ENCODE measurements around the gene KRT4.
"Not testable (repeated sequence)": the region's sequence is repeated elsewhere in the genome, so short reads cannot be mapped to it uniquely, and the experiment has no call there.

The KRT4 gene

DNA sequence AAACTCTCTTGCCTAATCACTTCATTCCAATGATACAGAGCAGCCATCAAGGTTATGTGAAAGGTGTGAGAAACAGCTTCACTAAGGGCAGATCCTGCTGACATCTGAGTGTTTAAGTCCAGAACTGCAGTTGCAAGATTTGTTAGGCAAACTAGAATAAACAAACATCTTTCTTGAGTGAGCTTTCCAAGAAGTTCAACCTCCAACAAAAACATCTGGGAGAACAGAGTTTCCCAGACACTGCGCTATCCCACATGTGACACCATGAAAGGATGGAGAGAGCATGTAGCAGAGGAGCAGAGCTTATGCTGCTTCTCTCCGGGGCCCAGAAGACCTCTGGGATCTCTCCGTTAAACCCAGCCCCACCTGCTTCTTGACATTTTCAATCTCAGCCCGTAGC, 42.4 kb downstream of the KRT4 start:
- no peak for DNase-seq

DNA sequence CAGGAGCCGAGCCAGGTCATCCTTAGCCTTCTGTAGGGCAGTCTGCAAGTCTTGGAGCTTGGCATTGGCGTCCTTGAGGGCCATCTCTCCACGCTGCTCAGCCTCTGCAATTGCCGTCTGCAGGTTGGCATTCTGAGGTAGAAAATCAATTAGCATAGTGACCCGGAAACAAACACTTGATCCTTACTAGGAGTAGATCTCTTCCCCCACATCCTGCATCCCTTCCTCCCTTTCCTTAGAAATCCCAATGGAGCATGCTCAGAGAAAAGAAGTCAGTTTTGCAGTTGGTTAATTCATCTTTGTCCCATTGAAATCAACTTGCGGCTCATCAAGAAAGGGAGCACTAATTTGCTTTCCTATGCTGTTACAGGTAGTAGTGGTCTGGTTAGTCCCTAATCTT, 42.8 kb downstream of the KRT4 start:
- DNase-seq, result no peak

DNA sequence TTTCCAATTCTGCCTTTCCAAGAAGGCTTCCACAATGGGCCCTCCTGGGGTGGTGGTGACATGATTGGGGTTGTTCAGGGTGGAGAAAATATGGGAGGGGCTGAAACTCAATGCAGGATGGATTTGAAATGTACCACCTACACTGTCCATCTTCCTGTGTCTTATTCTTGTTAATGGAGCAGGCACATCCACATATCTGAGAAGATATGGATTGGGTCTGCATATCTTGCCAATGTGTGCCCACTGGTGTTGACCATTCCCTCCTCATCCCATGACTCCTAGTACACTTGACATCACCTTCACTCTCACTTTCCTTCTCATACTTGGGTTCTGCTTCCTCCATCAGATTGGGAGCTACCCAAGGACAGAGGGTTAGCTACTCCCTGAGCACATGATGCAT, 44.0 kb downstream of the KRT4 start:
- DNase-seq, result no peak

DNA sequence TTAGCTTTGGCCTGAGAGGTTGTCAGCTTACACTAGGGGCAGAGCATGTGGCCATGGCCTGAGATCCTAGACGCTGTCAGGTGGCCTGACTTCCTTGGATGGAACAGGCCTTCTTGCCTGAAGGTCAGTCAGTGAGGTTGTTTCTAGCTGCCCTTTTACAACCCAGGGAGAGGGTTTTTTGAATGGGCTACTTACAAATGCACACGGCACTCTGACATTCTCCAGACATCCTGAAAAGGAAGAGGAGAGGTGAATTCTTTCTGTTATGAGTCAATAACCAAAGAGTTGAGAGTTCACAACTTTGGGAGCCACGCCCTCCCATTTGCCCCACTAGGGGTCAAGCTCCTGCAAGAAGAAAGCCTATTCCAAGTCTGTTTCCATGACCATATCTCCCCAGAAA, 44.6 kb downstream of the KRT4 start:
- no peak for DNase-seq

DNA sequence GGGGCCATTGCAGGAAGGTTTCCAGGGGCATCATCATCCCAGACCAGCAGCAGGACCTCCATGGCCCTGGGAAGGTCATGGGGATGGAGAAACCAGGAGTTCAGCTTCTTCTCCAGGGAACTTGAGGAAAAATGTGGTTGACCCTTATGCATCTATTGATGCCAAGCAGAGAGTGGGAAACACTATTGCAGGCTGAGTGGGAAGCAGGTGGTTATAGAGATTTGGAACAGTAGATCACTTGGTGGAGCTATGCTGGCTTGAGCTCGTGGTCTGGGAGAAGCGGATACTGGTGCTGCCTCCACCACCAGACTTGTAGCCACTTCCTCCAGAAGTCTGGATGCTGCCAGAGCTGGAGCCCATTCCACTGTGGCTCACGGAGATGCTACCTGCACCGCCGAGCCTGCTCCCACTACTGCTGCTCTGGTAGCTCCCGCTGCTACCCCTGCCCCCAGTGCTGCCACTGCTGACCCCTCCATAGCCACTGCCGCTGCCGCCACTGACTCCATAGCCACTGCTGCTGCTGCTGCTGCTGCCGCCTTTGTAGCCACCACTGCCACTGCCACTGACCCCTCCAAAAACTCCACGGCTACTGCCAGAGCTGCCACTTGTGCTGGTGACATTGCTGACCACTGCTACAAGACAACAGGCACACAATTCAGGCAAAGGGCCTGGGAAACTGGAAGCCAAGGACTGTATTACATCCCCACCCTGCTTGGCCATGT, 45.3 kb downstream of the KRT4 start:
- DNase-seq, result no peak

DNA sequence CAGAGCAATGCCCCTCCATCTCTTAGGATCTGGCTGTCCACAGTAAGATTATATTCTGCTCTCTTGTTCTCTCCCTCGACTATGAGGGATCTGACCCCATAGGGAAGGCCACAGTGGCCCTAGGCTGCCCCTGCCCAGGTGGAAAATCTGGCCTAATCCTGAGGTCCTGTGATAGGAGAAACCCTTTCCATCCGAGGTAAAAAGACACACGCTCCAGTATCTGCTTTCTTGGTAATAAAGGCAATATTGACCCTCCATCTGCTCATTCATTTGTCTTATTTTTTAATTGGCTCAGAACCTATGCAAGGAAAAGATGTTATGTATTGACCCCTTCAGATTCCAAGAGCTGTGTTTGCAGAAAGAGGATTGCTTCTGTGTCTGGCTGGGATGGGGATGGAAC, 46.5 kb downstream of the KRT4 start:
- no peak for DNase-seq

DNA sequence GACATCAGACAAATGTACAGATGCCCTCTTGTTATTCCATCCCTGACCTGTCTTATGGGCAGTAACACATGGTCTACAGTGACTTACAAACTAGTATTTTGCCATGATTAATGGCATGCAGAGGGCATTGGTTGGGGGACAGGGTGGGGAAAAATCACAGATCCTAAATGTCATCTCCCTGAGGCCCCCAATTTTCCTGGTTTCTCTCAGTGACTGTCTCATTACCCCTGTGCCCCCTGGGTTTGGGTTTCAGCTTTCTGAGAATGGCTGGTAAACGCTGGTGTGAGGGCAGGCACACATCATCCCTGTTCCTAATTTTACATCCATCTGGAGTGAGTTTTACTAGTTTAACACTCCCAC, 46.9 kb downstream of the KRT4 start:
- DNase-seq, result no peak

DNA sequence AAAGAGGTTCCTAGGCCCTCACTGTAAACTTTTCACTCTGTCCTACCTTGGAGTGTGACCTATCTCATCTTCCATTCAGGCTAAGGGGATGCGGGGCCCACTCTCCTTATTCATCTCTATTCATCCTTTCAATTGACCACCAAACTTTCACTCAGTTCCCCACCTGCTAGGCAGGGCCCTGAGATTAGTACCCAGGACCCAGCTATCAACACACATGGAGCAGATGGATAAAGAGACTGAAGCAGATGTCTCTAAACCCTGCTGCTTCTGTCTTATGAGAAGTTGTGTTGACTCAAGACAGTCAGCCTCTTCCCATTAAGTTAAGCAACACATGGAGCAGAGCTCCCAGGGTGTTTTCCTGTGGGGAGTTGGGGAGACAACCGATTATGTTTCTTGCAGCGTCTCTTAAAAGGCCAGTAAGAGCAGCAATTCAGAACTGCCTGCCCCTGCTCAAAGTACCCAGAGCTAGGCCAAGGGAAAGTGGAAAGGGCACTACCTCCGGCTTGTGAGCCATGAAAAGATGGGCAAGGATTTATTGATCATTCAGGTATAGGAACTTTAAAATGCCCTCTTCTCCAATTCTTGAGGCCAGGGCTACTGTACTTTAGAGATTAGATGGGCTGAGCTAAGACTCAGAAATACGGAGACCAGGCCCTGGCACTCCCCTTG, 47.4 kb downstream of the KRT4 start:
- DNase-seq, result no peak

DNA sequence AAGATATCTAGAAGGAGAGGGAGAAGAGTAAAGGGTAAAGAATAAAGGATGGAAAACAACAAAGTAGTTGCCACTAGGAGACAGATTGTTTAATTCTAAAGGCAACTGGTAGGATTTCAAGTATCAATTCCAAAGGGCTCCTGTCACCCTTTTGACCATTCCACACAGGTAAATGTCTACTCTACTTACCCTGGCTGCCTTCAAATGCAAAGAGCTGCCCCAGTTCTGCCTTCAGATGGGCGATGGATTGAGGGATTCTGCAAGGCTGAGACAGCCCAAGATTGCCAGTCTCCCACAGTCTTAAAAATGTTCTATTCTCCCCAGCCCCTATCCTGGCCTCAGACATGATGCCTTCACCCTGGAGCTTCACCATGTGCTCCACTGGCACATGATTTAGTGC, 48.2 kb downstream of the KRT4 start:
- no peak for DNase-seq

DNA sequence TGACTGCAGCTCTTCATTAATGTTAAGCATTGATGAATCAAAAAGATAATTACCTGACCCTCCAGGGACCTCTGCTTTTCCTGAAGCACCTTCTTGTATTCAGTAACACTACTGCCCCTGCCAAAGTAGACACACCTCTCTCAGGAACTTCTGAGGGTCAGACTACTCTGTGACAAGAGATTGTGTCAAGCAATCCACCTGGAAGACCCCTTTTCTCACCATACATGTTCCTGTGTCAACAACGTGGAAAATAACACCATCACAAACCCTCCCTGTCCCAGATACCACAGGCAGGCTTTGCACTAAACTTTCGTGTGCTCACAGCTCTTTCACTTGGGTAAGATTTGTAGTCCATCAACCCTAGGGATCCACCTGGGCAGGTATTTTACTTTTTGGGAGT, 49.9 kb downstream of the KRT4 start:
- DNase-seq, result no peak

DNA sequence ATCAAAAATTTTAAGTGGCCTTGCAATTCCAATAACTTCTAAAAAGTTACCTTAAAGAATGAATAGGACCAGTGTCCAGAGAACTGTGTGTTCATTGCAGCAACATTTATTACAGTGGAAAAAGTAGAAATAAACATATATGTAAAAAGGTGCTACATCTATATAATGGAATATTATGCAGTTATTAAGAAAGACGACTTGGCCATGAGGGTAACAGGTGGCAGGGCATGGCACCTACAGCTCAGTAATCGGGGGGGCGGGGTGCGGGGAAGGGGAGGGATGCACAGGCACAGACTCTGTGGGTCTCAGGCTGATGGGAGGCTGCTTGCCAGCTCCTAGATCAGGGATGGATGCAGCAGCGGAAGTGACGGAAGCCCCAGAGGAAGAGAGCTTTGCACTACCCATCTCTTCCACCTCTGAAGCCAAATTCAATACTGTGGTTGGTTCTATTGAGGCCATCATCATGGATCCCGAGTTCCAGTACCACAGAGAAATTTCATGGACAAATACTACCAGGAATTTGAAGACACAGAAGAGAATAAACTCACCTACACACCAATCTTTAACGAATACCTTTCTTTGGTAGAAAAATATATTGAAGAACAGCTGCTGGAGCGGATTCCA, 50.8 kb downstream of the KRT4 start:
- DNase-seq, result no peak

DNA sequence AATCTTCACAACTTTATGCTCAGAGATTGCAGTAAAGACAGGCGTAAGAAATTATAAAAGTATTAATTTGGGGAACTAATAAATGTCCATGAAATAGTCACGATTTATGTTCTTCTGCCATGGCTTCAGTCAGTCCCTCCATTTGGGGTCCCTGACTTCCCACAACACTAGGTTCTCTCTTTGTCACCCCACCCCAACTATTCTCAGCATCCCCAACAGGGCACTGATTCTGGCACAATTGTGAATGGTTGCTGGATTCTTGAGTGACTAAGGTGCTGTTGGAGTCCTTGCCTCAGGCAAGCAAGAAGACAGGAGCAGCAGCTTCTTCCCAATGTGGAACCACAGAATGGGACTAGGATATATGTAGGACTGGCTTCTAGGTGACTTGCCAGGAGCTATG, 52.1 kb downstream of the KRT4 start:
- DNase-seq, result no peak

DNA sequence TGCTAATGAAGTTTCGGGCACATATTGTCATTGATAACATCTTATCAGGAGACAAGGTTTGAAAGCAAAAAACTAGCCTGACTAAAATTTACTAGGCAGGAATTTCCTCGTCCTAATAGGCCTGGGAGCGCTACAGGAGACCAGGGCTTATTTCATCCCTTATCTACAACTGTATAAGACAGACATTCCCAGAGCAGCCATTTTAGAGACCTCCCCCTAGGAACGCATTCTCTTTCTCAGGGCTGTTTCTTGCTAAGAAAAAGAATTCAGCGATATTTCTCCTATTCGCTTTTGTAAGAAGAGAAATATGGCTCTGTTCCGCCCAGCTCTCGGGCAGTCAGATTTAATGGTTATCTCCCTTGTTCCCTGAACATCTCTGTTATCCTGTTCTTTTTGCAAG, 52.7 kb downstream of the KRT4 start:
- not testable (repeated sequence) for DNase-seq

DNA sequence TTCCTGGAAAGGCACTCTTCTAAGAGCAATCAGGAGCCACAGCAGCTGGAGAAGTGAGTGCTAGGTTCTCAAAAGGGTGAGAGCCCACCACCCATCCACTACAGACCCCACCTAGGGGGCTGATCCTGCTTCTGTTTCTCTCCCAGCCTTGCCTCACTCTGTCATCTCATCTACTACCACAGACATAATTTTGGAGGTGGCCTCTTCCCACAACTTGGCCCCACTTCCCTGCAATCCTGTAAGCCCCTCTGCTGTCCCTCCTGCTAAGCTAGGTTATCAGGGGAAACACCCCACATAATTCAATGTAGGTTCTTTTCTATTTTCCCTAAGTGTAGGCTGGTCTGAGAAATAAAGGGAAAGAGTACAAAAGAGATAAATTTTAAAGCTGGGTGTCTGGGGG, 53.3 kb downstream of the KRT4 start:
- no peak for DNase-seq

DNA sequence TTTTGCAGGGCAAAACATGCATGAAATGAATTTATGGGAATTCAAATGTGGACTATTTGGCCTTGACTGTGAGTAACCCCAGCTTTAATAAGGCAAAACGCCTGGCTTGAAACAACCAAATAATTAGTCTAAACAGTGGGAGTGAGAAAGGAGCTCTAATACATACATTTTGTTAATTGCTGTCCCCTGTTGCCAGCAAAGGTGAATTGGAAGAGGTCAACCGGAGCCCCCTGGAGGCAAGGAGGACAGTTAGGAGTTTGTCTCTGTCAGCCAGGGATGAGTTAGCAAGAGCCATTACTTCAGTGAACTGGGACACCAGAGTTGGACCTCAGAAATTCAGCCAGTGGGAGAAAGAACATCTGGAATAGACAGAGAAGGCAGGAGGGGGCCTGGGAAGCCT, 54.2 kb downstream of the KRT4 start:
- DNase-seq, result no peak

DNA sequence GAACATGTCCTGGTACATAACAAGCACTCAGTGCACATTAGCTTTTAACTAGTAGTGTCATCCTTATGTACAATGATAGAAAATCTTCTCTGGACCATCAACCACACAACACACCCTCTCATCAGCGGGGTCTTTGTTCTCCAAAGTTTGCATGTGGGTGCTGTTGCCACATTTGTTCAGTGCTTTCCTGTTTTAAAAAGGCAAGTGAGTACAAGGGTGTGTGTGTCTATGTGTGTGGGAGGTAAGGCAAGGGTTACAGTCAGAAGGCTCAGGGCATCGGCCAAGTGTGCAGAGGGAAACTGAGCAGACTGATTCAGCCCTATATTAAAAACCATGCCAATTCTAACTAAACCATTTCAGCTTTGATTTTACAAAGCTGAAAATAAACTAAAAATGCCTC, 54.7 kb downstream of the KRT4 start:
- DNase-seq, result no peak

DNA sequence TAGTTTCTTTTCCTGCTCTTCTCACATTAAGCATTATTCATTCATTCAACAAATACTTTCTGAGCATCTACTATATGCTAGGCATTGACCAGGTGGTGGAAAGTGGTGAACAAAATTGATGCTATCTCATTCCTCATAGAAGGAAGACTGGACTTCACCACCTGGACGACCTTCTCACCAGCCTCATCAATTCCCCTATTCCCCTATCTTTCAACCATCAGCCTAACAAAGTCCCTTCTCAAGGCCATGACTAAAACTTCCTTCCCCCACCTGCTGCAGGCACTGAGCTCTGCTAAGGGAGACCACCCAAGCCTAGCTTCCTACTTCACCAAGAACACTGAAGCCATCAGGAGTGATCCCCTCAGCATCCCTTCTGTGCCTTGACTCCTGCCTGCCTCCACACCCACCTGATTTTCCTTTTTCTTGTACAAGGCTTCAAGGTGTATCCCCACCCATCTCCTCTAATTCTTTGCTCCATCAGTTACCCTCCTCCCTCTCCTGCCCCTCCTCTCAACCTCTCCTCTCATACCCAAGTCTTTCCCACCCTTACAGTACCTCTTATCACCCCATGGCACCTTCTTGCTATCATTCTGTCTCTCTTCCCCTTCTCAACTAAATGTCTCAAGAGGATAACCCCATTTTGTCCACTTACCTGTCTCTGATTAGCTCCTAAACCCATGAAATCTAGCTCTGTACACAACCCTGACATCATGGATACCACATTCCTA, 56.3 kb downstream of the KRT4 start:
- DNase-seq, result no peak
